CD4-positive, alpha-beta memory T cell (primary cell): Measurements from ENCODE around the gene ITIH1. TPM values are rescaled to one million over a fixed set of nuclear protein-coding genes. Genes with fewer than 3 reads are reported as not detected.

Source experiments
- CTCF ChIA-PET: fragments of 350-600 bp; sonication (Branson Sonifier 250); formaldehyde crosslinking; loops from one replicate; lab custom pipeline; 2021; ENCODE audit warnings: inconsistent platforms; ENCODE audit not compliant: partially characterized antibody; lab: Charles Lee
- POLR2A ChIA-PET: fragments of 350-600 bp; sonication (Branson Sonifier 250); formaldehyde crosslinking; loops from one replicate; lab custom pipeline; 2021; ENCODE audit not compliant: partially characterized antibody; lab: Charles Lee
- DNase-seq, 5 donors: peaks; one replicate each; pipeline versions ENCODE4 v3.0.0 to v3.0.0-alpha.2; 2020 to 2022; ENCODE audit warnings: mixed read lengths in 1 of 5
- H3K27ac ChIP-seq: one replicate; pipeline ENCODE4 v1.7.0; 2013; ENCODE audit warnings: low read depth, low read length
- H3K27me3 ChIP-seq: 2 replicates; pipeline ENCODE4 v1.7.0; 2013; ENCODE audit warnings: mild to moderate bottlenecking, low read length, moderate library complexity; ENCODE audit not compliant: insufficient read depth
- H3K36me3 ChIP-seq: 2 replicates; pipeline ENCODE4 v1.7.0; 2013; ENCODE audit warnings: mild to moderate bottlenecking, low read length, moderate library complexity; ENCODE audit not compliant: insufficient read depth
- H3K4me1 ChIP-seq: 2 replicates; pipeline ENCODE4 v1.7.0; 2013; ENCODE audit warnings: mild to moderate bottlenecking, low read length, moderate library complexity; ENCODE audit not compliant: insufficient read depth
- H3K4me3 ChIP-seq, 2 donors: one replicate each; pipeline ENCODE4 v1.7.0; 2013; ENCODE audit warnings: low read length in 2 of 2, mild to moderate bottlenecking in 1 of 2
- H3K9me3 ChIP-seq, 2 donors: one replicate each; pipeline ENCODE4 v1.7.0; 2013; ENCODE audit warnings: low read length in 2 of 2, control low read depth in 1 of 2; ENCODE audit not compliant: control insufficient read depth in 1 of 2
- H3K27ac Mint-ChIP-seq, 7 donors: one replicate each; pipeline ENCODE4 v1.8.0; 2020 to 2021; ENCODE audit warnings: mixed read lengths in 7 of 7, mild to moderate bottlenecking in 6 of 7, inconsistent platforms in 3 of 7, moderate library complexity in 3 of 7
- H3K27me3 Mint-ChIP-seq, 2 donors: one replicate each; pipeline ENCODE4 v1.8.0; 2020 to 2021; ENCODE audit warnings: mixed read lengths in 2 of 2
- H3K36me3 Mint-ChIP-seq, 2 donors: one replicate each; pipeline ENCODE4 v1.8.0; 2020 to 2021; ENCODE audit warnings: mixed read lengths in 2 of 2, inconsistent platforms in 1 of 2, mild to moderate bottlenecking in 1 of 2
- H3K4me1 Mint-ChIP-seq, 4 donors: one replicate each; pipeline ENCODE4 v1.8.0; 2020 to 2021; ENCODE audit warnings: mixed read lengths in 4 of 4, mild to moderate bottlenecking in 1 of 4
- H3K4me3 Mint-ChIP-seq, 8 donors: one replicate each; pipeline ENCODE4 v1.8.0; 2020 to 2021; ENCODE audit warnings: mixed read lengths in 8 of 8, mild to moderate bottlenecking in 7 of 8, moderate library complexity in 6 of 8, inconsistent platforms in 3 of 8
- H3K9me3 Mint-ChIP-seq, 8 donors: one replicate each; pipeline ENCODE4 v1.8.0; 2020 to 2021; ENCODE audit warnings: mixed read lengths in 8 of 8, mild to moderate bottlenecking in 5 of 8, inconsistent platforms in 3 of 8, moderate library complexity in 1 of 8
- intact Hi-C: fragments of 100-400 bp; cut with micrococcal nuclease; formaldehyde crosslinking; loops from one replicate; pipeline ENCODE4 v1.15.1; 2023
- polyA plus RNA-seq, 2 donors: library from polyadenylated mRNA; unstranded; fragments of 300-500 nt; fragmentation: Illumina TruSeq; gene quantifications; one replicate each; pipeline ENCODE4 v1.2.3, GENCODE V29; 2021
- total RNA-seq, 2 experiments: library from RNA; stranded (reverse); gene quantifications; one replicate each; pipeline ENCODE4 v1.2.3, GENCODE V29; 2021

ITIH1 gene
- total and polyA plus RNA-seq, 4 experiments from 2014 or later, result not detected

DNA sequence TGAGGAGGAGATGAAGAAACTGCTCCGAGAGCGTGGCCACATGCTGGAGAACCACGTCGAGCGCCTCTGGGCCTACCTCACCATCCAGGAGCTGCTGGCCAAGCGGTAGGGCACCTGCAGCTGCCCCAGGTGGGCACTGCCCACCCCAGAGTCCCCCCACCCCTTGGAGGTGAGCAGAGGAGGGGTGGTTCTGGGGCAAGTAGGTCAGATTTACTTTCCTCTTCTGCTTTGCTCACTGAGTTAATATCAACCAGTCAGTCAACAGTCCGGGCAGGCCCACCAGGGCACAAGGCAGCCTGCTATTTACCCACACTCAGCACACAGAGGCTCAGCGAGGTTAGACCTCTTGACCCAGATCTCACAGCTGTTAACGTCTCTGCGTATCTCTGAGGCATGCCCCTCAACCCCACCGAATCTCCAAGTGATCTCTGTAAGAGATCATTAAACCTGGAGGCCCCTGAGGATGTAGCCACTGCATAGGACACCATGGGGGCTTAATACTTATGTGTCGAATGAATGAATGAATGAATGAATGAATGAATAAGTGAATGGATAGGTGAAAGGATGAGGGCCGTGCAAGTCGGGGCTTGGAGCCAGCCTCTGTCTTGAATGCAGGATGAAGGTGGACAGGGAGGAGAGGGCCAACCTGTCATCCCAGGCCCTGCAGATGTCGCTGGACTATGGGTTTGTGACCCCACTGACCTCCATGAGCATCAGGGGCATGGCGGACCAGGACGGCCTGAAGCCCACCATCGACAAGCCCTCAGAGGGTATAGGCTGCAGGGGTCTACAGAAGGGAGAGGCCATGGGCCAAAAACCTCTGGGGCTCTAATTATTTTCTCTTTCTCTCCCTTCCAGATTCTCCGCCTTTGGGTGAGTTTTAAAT, 9.2 kb downstream of the ITIH1 start:
- Histone ChIP-seq H3K27ac (no peak overlapping the region), H3K9me3 (no peaks in the 10 kb centered on the region), H3K36me3 (no peaks in the 10 kb centered on the region), H3K4me3 (no peak overlapping the region), H3K4me1 (no peaks in the 10 kb centered on the region), H3K27me3 (no peaks in the 10 kb centered on the region)
- H3K4me1 Mint-ChIP-seq, result no peaks in the 10 kb centered on the region
- no peaks in the 10 kb centered on the region for H3K9me3 Mint-ChIP-seq
- DNase-seq, result no peak
- H3K27me3 Mint-ChIP-seq, result peaks cover 0 to 5% of the 10 kb centered on the region in 2 donors
- H3K27ac Mint-ChIP-seq, result no peak overlapping the region
- no peak overlapping the region for H3K4me3 Mint-ChIP-seq
- CTCF ChIA-PET, result no interaction called here
- H3K36me3 Mint-ChIP-seq, result no peaks in the 10 kb centered on the region
- POLR2A ChIA-PET, result no interaction called here
- intact Hi-C loops, result no loop called here

DNA sequence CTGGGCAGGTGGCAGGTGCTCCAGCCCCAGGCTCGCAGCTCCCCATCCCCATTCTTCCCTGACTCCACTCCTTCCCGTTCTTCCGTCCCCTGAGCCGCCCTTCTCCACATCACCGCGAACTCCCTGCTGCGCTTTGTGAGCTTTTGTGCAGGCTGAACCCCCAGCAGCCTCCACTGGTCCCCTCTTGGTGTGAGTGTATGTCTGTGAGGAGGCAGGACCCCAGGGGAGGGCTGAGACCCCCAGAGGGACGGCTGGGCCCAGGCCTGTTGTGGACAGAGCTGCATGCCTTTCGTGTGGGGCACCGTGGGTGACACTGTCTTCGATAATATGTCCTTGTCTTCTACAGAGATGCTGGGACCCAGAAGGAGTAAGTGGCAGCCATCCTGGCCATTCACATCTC, 9.8 kb downstream of the ITIH1 start:
- H3K4me1 Mint-ChIP-seq, result no peaks in the 10 kb centered on the region
- H3K4me3 ChIP-seq, result no peak overlapping the region
- H3K27ac Mint-ChIP-seq, result no peak overlapping the region
- H3K9me3 Mint-ChIP-seq, result no peaks in the 10 kb centered on the region
- H3K36me3 Mint-ChIP-seq, result no peaks in the 10 kb centered on the region
- intact Hi-C loops, result no loop called here
- H3K4me3 Mint-ChIP-seq, result no peak overlapping the region
- DNase-seq, result no peak
- ChIA-PET POLR2A (no interaction called here), CTCF (no interaction called here)
- peaks cover 1 to 3% of the 10 kb centered on the region in 2 donors for H3K27me3 Mint-ChIP-seq
- H3K9me3 ChIP-seq, result no peaks in the 10 kb centered on the region
- H3K4me1 ChIP-seq, result no peaks in the 10 kb centered on the region
- H3K27ac ChIP-seq, result no peak overlapping the region
- H3K27me3 ChIP-seq, result no peaks in the 10 kb centered on the region
- no peaks in the 10 kb centered on the region for H3K36me3 ChIP-seq

DNA sequence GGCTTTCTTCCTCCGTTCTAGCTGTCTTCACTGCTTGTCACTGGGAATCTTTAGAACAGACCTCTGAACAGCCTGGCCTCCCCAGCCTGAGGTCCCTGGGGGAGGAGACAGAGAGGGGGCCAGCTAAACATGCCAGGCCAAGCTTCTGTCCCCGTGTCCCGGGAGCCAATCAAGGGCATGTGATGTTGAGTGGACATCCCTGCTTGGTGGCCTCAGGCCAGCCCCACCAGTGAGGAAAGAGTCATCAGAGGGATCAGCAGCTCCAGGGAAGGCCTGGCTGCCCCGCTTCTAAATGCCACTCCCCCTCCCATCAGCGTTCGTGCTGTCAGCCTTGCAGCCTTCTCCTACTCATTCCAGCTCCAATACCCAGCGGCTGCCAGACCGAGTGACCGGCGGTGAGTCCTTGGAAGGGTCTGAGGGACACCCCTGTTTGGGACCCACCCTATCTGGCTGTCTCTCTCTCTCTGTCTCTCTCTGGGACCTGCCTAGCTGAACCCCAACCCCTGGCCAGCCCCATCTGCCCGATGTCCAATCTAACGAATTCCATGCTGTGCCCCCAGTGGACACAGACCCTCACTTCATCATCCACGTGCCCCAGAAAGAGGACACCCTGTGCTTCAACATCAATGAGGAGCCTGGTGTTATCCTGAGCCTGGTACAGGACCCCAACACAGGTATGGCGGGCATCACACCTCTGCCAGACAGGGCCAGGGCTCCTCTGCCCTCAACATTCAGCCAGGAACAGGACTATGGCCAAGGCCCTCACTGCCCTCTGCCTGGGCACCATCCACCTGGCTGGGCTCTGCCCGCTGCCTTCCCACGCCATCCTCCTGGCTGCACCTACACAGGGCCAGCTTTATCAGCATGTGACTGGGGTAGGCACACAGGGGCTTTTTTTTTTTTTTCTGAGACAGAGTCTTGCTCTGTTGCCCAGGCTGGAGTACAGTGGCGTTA, 10.6 kb downstream of the ITIH1 start:
- H3K4me1 ChIP-seq, result no peaks in the 10 kb centered on the region
- Mint-ChIP-seq H3K9me3 (peaks cover 0 to 2% (median 0%) of the 10 kb centered on the region in 8 donors), H3K36me3 (no peaks in the 10 kb centered on the region), H3K27me3 (peaks cover 1 to 3% of the 10 kb centered on the region in 2 donors), H3K27ac (no peak overlapping the region), H3K4me3 (no peak overlapping the region), H3K4me1 (no peaks in the 10 kb centered on the region)
- POLR2A ChIA-PET, result no interaction called here
- H3K27me3 ChIP-seq, result no peaks in the 10 kb centered on the region
- H3K9me3 ChIP-seq, result no peaks in the 10 kb centered on the region
- intact Hi-C loops, result no loop called here
- no peak overlapping the region for H3K27ac ChIP-seq
- no peak overlapping the region for H3K4me3 ChIP-seq
- no peaks in the 10 kb centered on the region for H3K36me3 ChIP-seq
- CTCF ChIA-PET, result no interaction called here
- no peak for DNase-seq

DNA sequence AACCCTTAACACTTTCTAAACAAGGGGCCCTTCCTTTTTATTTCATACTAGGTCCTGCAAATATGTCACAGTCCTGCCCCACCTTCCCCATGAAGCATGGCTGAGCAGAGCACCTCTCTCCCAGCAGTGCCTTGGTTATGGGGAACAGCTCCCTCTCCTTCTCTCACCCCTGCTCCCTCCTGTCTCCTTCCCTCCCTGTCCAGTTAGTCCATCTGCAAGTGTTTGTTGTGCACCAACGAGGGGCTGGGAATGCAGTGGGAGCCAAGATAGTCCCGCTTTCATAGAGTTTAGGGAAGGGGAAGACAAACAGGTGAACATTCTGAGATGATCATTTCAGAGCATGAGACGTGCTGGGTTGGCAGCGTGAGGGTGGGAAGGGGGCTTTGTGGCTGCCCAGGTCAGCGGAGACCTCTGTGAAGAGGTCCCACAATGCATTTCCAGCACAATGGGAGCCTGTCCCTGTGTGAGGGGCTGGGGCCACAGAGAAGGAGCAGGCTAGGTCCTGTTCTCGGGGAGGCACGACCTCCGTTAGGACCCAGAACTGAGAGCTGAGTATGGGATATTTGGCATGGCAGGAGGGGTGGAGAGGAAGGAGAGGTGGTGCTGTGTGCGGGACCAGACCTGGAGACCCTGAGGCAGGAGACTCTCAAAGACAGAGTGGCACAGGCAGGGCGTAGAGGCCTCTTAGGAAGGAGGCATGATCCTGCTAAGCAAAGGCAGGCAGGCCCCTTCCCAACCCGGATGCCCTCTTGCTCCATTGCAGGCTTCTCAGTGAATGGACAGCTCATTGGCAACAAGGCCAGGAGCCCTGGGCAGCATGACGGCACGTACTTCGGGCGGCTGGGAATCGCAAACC, 11.7 kb downstream of the ITIH1 start:
- peaks cover 1 to 3% of the 10 kb centered on the region in 2 donors for H3K27me3 Mint-ChIP-seq
- Histone ChIP-seq H3K27ac (no peak overlapping the region), H3K36me3 (no peaks in the 10 kb centered on the region), H3K4me1 (no peaks in the 10 kb centered on the region), H3K4me3 (no peak overlapping the region), H3K9me3 (no peaks in the 10 kb centered on the region), H3K27me3 (no peaks in the 10 kb centered on the region)
- peaks cover 0 to 2% (median 0%) of the 10 kb centered on the region in 8 donors for H3K9me3 Mint-ChIP-seq
- no peaks in the 10 kb centered on the region for H3K36me3 Mint-ChIP-seq
- no peak for DNase-seq
- no peak overlapping the region for H3K4me3 Mint-ChIP-seq
- intact Hi-C loops, result no loop called here
- ChIA-PET CTCF (interaction anchor here (0.8 kb wide), 1 partner anchor 10 kb away, joined by 4 read pairs; no protein-coding TSS in a partner anchor), POLR2A (no interaction called here)
- H3K27ac Mint-ChIP-seq, result no peak overlapping the region
- no peaks in the 10 kb centered on the region for H3K4me1 Mint-ChIP-seq

DNA sequence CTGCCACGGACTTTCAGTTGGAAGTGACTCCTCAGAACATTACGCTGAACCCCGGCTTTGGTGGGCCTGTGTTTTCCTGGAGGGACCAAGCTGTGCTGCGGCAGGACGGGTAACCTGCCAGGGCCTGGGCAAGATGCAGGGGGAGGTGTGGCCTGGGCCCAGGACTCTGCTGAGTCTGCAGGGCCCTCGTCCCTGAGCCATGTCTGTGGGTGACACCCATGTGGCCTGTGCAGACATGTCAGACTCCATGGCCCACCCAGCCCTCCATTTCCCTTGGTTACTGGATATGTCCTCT, 12.3 kb downstream of the ITIH1 start:
- no peak for DNase-seq
- Histone ChIP-seq H3K4me3 (no peak overlapping the region), H3K36me3 (no peaks in the 10 kb centered on the region), H3K27me3 (no peaks in the 10 kb centered on the region), H3K4me1 (no peaks in the 10 kb centered on the region), H3K27ac (no peak overlapping the region), H3K9me3 (no peaks in the 10 kb centered on the region)
- intact Hi-C loops, result no loop called here
- Mint-ChIP-seq H3K36me3 (no peaks in the 10 kb centered on the region), H3K4me1 (no peaks in the 10 kb centered on the region), H3K27ac (no peak overlapping the region), H3K27me3 (peaks cover 1 to 3% of the 10 kb centered on the region in 2 donors), H3K4me3 (no peak overlapping the region), H3K9me3 (peaks cover 0 to 2% (median 0%) of the 10 kb centered on the region in 8 donors)
- ChIA-PET POLR2A (no interaction called here), CTCF (interaction anchor here (0.8 kb wide), 1 partner anchor 9 kb away, joined by 4 read pairs; no protein-coding TSS in a partner anchor)

DNA sequence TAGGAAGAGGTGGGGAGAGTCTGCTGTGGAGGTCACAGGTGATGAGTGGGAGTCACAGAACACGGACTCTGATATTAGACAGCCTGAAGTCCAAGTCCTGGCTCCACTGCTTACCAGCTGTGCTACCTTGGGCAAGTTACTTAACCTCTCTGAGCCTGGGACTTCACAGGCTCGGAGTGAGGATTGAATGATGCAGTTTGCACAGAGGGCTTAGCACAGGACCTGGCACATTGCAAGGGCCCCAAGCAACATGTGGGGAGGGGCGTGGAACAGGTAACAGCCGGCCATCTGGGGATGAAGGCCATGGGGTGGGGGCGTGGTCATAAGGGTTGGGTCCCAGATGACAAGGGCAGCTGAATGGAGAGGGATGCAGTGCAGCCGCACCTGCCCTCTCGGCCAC, 12.9 kb downstream of the ITIH1 start:
- no peak for DNase-seq
- Mint-ChIP-seq H3K27me3 (peaks cover 0 to 1% of the 10 kb centered on the region in 2 donors), H3K4me3 (no peak overlapping the region), H3K9me3 (peaks cover 0 to 2% (median 0%) of the 10 kb centered on the region in 8 donors), H3K27ac (no peak overlapping the region), H3K36me3 (no peaks in the 10 kb centered on the region), H3K4me1 (no peaks in the 10 kb centered on the region)
- no peaks in the 10 kb centered on the region for H3K27me3 ChIP-seq
- H3K4me3 ChIP-seq, result no peak overlapping the region
- H3K9me3 ChIP-seq, result no peaks in the 10 kb centered on the region
- ChIA-PET CTCF (interaction anchor here (0.8 kb wide), 1 partner anchor 8 kb away, joined by 4 read pairs; no protein-coding TSS in a partner anchor), POLR2A (no interaction called here)
- H3K27ac ChIP-seq, result no peak overlapping the region
- intact Hi-C loops, result no loop called here
- H3K36me3 ChIP-seq, result no peaks in the 10 kb centered on the region
- no peaks in the 10 kb centered on the region for H3K4me1 ChIP-seq
